GM12878 (cell line): Measurements from ENCODE around the gene ZNF212.

ENCODE experiments used
- CTCF ChIP-seq, 3 experiments: IDR thresholded peaks in 2 of 3; conservative IDR thresholded peaks in 1 of 3; 2 replicates each; pipeline ENCODE4 v1.5.1; 2011; ENCODE audit warnings: low read depth in 3 of 3, low read length in 3 of 3, mild to moderate bottlenecking in 3 of 3, control low read depth in 2 of 3, moderate library complexity in 2 of 3, inconsistent platforms in 1 of 3, mixed read lengths in 1 of 3; ENCODE audit not compliant: control insufficient read depth in 2 of 3, insufficient read depth in 1 of 3; ENCODE audit errors: extremely low read depth in 1 of 3
- HDAC6 ChIP-seq: fragments of 200-600 bp; sonication (generic); IDR thresholded peaks from one replicate; pipeline ENCODE4 v1.8.0; 2017; ENCODE audit warnings: antibody characterized with exemption; ENCODE audit not compliant: unreplicated experiment
- PBX3 ChIP-seq: IDR thresholded peaks from 2 replicates; pipeline ENCODE4 v1.6.1; 2011; ENCODE audit warnings: mild to moderate bottlenecking, low read depth, low read length, moderate library complexity; ENCODE audit not compliant: insufficient replicate concordance
- POLR2A ChIP-seq: IDR thresholded peaks from 2 replicates; pipeline ENCODE4 v1.6.1; 2011; ENCODE audit warnings: low read depth, mild to moderate bottlenecking, low read length
- TCF3 ChIP-seq: IDR thresholded peaks from 2 replicates; pipeline ENCODE4 v1.6.1; 2012; ENCODE audit warnings: low read depth, mild to moderate bottlenecking, low read length, borderline replicate concordance; ENCODE audit not compliant: insufficient read depth

DNA sequence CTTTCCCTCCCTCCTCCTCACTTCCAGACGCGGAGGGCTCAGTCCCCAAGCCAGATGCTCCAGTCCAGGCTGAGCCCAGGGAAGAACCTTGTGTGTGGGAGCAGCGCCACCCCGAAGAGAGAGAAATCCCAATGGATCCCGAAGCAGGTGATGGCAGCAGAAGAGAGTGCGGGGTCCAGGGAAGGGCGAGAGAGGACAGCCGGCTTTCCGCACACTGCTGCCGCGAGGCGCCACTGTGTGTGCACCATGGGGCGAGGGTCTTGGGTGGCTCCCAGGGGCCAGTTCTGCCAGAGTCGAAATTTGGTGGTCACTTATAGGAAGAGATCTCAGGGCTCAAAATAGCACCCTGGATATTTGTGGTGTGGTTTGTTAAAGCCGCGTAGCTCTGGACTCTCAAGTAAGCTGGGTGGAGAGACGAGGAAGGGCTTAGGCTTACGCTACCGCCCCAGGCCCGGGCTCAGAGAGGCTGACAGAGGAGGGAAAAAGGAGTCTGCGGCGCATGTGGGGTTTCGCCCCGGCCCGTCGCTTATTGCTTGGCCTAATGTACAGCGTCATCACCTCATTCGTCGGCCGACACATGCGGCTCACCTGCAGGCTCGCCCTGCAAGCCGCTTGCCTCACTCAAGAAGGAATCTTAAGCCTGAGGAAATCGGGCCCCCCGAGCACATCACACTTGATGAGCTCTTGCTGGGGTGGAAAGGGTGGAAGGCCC is 32.0 kb upstream of the ZNF212 start:
- TF ChIP-seq HDAC6 (no peak), PBX3 (no peak), CTCF (IDR thresholded peaks at IDR 0.05 in 2 of 3, conservative IDR thresholded peaks at IDR 0.05 in 1 of 3; ENCODE audit: control insufficient read depth in 2 of 3, extremely low read depth in 1 of 3, insufficient read depth in 1 of 3, low read depth in 3 of 3, low read length in 3 of 3) (no peak), POLR2A (no peak), TCF3 (no peak)
